ENCODE results near the gene PPP2R2D.

Gene PPP2R2D

DNA sequence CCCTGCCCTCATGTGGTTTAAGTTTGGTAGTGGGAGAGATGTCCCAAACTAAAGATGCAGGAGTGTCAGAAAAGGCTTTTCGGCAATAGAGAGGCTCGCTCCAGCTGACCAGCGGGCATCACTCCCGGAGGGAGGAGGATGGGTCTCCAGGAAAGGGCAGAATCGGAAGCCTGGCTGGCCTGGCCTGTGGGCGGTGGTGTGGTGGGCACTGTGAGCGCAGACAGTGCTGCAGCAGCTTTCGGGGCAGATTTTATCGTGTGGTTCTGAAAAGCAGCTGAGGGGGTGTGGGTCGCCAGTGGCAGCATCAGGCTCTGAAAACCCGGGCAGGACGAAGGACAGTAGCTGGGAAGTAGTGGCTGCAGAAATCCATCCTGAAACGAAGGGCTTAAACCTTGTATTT, 68.1 kb downstream of the PPP2R2D start:
- no peaks in the 10 kb centered on the region for H3K9me3 ChIP-seq (ENCODE audit: insufficient read depth, low read length)
- TF ChIP-seq ZNF274 (IDR thresholded peaks at IDR 0.05; ENCODE audit: low read depth, low read length) (no peak), YY1 (IDR thresholded peaks at IDR 0.05; ENCODE audit: insufficient read depth, insufficient read length) (no peak), SUZ12 (IDR thresholded peaks at IDR 0.05; ENCODE audit: extremely low read depth, insufficient read depth, insufficient read length) (no peak)
- H3K27me3 ChIP-seq (ENCODE audit: insufficient read depth, insufficient read length), result no peaks in the 10 kb centered on the region
- H3K36me3 ChIP-seq (ENCODE audit: insufficient read depth, insufficient read length, low read length), result peaks cover 51% of the 10 kb centered on the region
- H3K4me1 ChIP-seq (ENCODE audit: insufficient read depth, insufficient read length), result no peaks in the 10 kb centered on the region
- DNase-seq (ENCODE audit: low read depth, low spot score), result no peak
- H3K4me3 ChIP-seq (ENCODE audit: insufficient read length, low read depth), result no peak overlapping the region
- H3K9ac ChIP-seq (ENCODE audit: insufficient read length, low read depth), result no peak overlapping the region

DNA sequence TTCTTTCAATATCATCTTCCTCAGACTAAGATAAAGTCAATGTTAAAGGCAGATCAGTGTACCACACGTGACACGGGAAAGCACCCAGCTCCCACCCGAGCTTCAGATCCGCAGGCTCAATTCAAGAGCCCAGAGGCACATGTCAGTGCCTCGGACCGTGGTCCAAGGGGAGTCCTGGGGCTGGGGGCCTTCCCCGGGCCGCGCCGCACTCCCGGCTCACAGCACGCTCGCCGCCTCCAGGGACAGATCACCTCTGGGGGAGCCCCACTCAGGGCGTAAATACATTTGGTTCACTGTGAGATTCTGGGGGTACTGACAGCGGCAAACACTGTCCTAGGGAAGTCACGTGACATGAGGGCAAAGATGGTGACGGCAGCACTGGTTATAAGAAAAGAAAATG, 70.1 kb downstream of the PPP2R2D start:
- Histone ChIP-seq H3K9me3 (ENCODE audit: insufficient read depth, low read length) (no peaks in the 10 kb centered on the region), H3K27me3 (ENCODE audit: insufficient read depth, insufficient read length) (no peaks in the 10 kb centered on the region), H3K4me3 (ENCODE audit: insufficient read length, low read depth) (no peak overlapping the region), H3K4me1 (ENCODE audit: insufficient read depth, insufficient read length) (no peaks in the 10 kb centered on the region), H3K9ac (ENCODE audit: insufficient read length, low read depth) (no peak overlapping the region), H3K36me3 (ENCODE audit: insufficient read depth, insufficient read length, low read length) (peaks cover 51% of the 10 kb centered on the region)
- TF ChIP-seq ZNF274 (IDR thresholded peaks at IDR 0.05; ENCODE audit: low read depth, low read length) (no peak), SUZ12 (IDR thresholded peaks at IDR 0.05; ENCODE audit: extremely low read depth, insufficient read depth, insufficient read length) (no peak), YY1 (IDR thresholded peaks at IDR 0.05; ENCODE audit: insufficient read depth, insufficient read length) (no peak)
- DNase-seq (ENCODE audit: low read depth, low spot score), result no peak

DNA sequence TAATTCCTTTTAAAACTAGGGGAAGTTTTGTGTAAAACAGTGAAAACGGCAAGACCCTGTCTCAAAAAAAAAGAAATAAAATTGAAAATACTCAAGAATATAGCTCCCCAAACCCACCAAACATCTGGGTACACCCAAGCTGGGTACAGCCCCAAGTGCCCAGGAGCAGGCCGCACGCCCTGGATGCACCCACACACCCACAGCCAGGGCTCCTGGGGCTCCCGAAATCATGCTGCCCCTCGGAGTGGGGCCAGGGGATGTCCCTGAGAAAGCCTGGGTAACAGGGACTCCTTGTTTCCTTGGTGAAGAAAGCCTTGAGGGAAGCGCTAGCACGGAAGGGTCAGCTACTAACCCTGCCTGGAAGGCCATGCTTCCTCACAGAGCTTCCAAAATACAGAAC, 70.8 kb downstream of the PPP2R2D start:
- no peak overlapping the region for H3K4me3 ChIP-seq (ENCODE audit: insufficient read length, low read depth)
- no peaks in the 10 kb centered on the region for H3K27me3 ChIP-seq (ENCODE audit: insufficient read depth, insufficient read length)
- no peak for DNase-seq (ENCODE audit: low read depth, low spot score)
- no peak overlapping the region for H3K9ac ChIP-seq (ENCODE audit: insufficient read length, low read depth)
- H3K9me3 ChIP-seq (ENCODE audit: insufficient read depth, low read length), result no peaks in the 10 kb centered on the region
- peaks cover 49% of the 10 kb centered on the region for H3K36me3 ChIP-seq (ENCODE audit: insufficient read depth, insufficient read length, low read length)
- TF ChIP-seq ZNF274 (IDR thresholded peaks at IDR 0.05; ENCODE audit: low read depth, low read length) (no peak), SUZ12 (IDR thresholded peaks at IDR 0.05; ENCODE audit: extremely low read depth, insufficient read depth, insufficient read length) (no peak), YY1 (IDR thresholded peaks at IDR 0.05; ENCODE audit: insufficient read depth, insufficient read length) (no peak)
- no peaks in the 10 kb centered on the region for H3K4me1 ChIP-seq (ENCODE audit: insufficient read depth, insufficient read length)

DNA sequence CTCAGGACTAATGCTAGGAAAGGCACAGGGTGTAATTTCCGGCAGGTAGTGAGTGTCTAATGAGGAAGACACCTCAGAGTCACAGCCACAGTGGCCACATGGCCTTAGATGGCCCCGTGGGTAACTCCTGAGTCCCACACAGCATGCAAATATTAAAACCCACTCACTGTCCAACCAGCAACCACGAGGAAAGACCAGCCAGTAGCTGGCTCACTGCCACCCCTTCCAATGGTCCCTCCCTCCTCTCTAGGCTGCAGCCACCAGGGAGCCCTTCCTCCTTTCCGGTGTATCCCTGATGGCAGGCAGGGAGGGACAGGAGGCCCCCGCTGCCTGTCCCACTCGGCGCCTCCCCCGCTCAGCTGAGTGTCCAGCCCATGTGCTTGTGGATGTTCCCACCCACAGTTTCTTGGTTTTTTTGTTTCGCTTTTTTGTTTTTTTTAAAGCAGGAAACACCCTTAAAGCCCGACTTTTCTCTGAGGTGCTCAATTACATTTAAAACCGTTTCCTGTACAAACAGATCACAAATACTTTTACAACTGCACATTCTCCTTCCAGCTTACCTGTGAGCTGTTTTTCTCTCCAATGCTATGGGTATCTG, 71.8 kb downstream of the PPP2R2D start:
- DNase-seq (ENCODE audit: low read depth, low spot score), result no peak

DNA sequence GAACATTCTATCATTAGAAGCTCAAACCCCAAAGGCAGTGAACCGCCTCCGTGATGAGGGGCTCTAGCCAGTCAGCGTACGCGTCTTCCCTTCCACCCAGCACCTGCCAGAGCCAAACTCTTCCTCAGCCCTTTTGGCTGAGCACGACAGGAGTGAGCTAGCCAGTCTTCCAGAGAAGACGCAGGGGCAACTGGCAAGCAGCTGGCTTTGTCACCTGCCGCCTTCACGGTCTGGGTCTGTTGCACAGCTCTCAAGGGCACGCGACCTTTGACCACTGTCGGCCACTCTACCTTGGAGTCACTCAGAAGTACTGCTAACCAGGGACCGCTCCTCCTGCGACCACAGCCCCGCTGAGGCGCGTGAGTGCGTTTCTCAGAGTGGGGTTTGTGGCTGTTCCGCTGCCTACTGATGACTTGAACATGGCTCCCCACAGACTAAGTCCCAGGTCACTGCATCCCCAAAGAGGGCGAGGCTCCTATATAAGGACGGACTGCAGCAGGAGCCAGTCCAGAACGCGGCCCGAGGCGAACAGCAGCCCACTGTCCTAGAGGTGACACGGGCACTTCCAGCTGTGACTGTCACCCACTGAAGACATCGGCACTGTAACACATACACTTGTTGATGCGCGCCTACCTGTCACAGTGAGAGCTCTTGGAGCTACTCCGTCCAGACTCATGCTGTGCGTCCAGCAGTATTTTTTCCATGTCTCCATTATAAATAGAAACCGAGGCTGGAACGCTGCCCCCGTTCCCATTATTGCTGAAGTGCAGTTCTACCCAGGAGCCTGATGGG, 72.5 kb downstream of the PPP2R2D start:
- Histone ChIP-seq H3K9ac (ENCODE audit: insufficient read length, low read depth) (no peak overlapping the region), H3K4me1 (ENCODE audit: insufficient read depth, insufficient read length) (no peaks in the 10 kb centered on the region), H3K4me3 (ENCODE audit: insufficient read length, low read depth) (no peak overlapping the region), H3K36me3 (ENCODE audit: insufficient read depth, insufficient read length, low read length) (peaks cover 48% of the 10 kb centered on the region), H3K27me3 (ENCODE audit: insufficient read depth, insufficient read length) (no peaks in the 10 kb centered on the region), H3K9me3 (ENCODE audit: insufficient read depth, low read length) (no peaks in the 10 kb centered on the region)
- no peak for DNase-seq (ENCODE audit: low read depth, low spot score)
- TF ChIP-seq YY1 (IDR thresholded peaks at IDR 0.05; ENCODE audit: insufficient read depth, insufficient read length) (no peak), ZNF274 (IDR thresholded peaks at IDR 0.05; ENCODE audit: low read depth, low read length) (no peak), SUZ12 (IDR thresholded peaks at IDR 0.05; ENCODE audit: extremely low read depth, insufficient read depth, insufficient read length) (no peak)

More for the DNA sequence above, 71.8 kb downstream of the PPP2R2D start:
- no peak overlapping the region for H3K9ac ChIP-seq (ENCODE audit: insufficient read length, low read depth)
- H3K4me1 ChIP-seq (ENCODE audit: insufficient read depth, insufficient read length), result no peaks in the 10 kb centered on the region
- H3K27me3 ChIP-seq (ENCODE audit: insufficient read depth, insufficient read length), result no peaks in the 10 kb centered on the region
- H3K4me3 ChIP-seq (ENCODE audit: insufficient read length, low read depth), result no peak overlapping the region
- no peaks in the 10 kb centered on the region for H3K9me3 ChIP-seq (ENCODE audit: insufficient read depth, low read length)
- TF ChIP-seq SUZ12 (IDR thresholded peaks at IDR 0.05; ENCODE audit: extremely low read depth, insufficient read depth, insufficient read length) (no peak), YY1 (IDR thresholded peaks at IDR 0.05; ENCODE audit: insufficient read depth, insufficient read length) (no peak), ZNF274 (IDR thresholded peaks at IDR 0.05; ENCODE audit: low read depth, low read length) (no peak)
- peaks cover 48% of the 10 kb centered on the region for H3K36me3 ChIP-seq (ENCODE audit: insufficient read depth, insufficient read length, low read length)

DNA sequence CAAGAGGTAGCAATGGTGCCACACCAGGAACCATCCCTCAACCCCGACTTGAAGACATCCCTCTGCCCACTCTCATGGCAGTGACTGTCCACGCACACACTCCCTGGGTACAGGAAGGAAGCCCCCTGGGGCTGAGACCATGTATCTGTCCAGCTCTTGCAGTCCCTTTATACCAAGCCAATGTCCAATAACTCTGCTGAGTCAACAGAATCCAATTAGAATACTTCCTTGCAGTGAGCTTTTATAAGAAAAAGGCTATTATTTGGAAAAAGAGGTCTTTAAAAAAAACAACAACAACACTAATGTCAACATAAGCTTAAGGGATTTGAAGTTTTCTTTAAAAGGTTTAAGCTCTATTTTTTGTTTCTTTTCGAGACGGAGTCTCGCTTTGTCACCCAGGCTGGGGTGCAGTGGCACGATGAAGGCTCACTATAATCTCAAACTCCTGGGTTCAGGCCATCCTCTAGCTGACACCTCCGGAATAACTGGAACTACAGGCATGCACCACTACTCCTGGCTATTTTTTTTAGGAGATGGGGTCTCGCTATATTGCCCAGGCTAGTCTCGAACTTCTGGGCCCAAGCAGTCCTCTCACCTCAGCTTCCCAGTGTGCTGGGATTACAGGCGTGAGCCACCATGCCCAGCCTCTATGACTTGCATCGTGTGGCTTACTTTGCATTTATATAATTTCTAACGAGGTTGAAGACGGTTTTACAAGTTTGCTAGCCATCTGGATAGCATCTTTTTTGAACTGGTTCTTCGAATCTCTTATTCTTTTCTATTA, 73.4 kb downstream of the PPP2R2D start:
- TF ChIP-seq ZNF274 (IDR thresholded peaks at IDR 0.05; ENCODE audit: low read depth, low read length), result no peak
- no peak for DNase-seq (ENCODE audit: low read depth, low spot score)
- Histone ChIP-seq H3K4me3 (ENCODE audit: insufficient read length, low read depth) (no peak overlapping the region), H3K4me1 (ENCODE audit: insufficient read depth, insufficient read length) (peaks cover 2% of the 10 kb centered on the region), H3K9ac (ENCODE audit: insufficient read length, low read depth) (no peak overlapping the region), H3K36me3 (ENCODE audit: insufficient read depth, insufficient read length, low read length) (peaks cover 40% of the 10 kb centered on the region), H3K27me3 (ENCODE audit: insufficient read depth, insufficient read length) (no peaks in the 10 kb centered on the region), H3K9me3 (ENCODE audit: insufficient read depth, low read length) (no peaks in the 10 kb centered on the region)

DNA sequence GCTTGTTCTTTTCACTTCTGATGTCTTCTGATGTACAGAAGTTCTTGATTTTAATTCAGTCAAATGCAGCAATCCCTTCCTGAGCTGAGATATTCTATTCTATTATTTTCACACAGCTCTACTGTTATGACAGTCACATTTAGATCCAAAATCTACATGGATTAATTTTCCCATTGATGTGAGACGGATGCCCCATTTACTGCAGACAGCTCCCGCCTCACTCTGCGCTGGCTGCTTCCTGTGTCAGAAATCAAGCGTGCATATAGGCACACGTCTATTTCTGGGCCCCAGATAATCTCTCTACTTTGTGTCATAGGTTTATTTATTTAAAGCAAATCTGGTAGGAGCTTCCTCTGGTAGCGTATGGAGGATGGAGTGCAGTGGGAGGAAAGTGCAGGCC, 74.2 kb downstream of the PPP2R2D start:
- DNase-seq (ENCODE audit: low read depth, low spot score), result no peak
- Histone ChIP-seq H3K9ac (ENCODE audit: insufficient read length, low read depth) (no peak overlapping the region), H3K9me3 (ENCODE audit: insufficient read depth, low read length) (no peaks in the 10 kb centered on the region), H3K36me3 (ENCODE audit: insufficient read depth, insufficient read length, low read length) (peaks cover 32% of the 10 kb centered on the region), H3K4me1 (ENCODE audit: insufficient read depth, insufficient read length) (peaks cover 4% of the 10 kb centered on the region), H3K4me3 (ENCODE audit: insufficient read length, low read depth) (no peak overlapping the region), H3K27me3 (ENCODE audit: insufficient read depth, insufficient read length) (no peaks in the 10 kb centered on the region)
- TF ChIP-seq ZNF274 (IDR thresholded peaks at IDR 0.05; ENCODE audit: low read depth, low read length) (no peak), SUZ12 (IDR thresholded peaks at IDR 0.05; ENCODE audit: extremely low read depth, insufficient read depth, insufficient read length) (no peak), YY1 (IDR thresholded peaks at IDR 0.05; ENCODE audit: insufficient read depth, insufficient read length) (no peak)

Data from NT2/D1 (cell line).